GM12865 (cell line): ENCODE data around the gene JOSD2.
"Not testable (repeated sequence)": the region's sequence is repeated elsewhere in the genome, so short reads cannot be mapped to it uniquely, and the experiment has no call there.

ENCODE experiments used
- DNase-seq: peaks from one replicate; pipeline ENCODE4 v3.0.0; 2010; ENCODE audit warnings: low read depth
- H3K4me3 ChIP-seq: 2 replicates; pipeline ENCODE4 v1.5.1; 2011; ENCODE audit warnings: mild to moderate bottlenecking, low read depth, low read length, control low read depth
- TF ChIP-seq, protein P1 (sequence below): IDR thresholded peaks from 2 replicates; pipeline ENCODE4 v1.5.1; 2011; ENCODE audit warnings: low read length, control low read depth, low read depth, inconsistent platforms; ENCODE audit not compliant: insufficient read depth; ENCODE audit errors: missing control alignments

JOSD2 gene

DNA sequence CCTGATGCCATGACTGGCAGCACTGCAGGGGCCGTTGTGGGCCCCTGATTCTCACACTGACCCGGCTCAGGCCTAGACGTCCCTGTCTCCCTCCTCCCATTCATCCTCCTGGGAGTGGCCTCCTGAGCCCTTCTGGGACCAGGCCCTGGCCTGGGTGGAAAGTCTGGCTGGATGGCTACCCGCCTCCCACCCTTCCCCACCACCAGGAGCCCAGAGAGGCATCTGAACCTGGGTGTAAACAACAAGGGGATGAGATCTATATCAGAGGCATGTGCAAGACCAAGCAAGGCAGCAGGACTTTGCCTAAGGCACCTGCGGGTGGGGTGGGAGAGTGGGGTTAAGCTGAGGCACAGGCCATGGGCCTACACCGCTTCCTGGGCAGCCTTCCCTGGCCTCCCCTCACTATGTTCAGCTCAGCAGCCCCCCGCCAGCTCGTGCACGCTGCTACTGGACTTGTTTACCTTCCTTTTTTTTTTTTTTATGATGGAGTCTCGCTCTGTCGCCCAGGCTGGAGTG is 24.7 kb upstream of the JOSD2 start:
- H3K4me3 ChIP-seq = no peak overlapping the region
- TF ChIP-seq, protein P1, sequence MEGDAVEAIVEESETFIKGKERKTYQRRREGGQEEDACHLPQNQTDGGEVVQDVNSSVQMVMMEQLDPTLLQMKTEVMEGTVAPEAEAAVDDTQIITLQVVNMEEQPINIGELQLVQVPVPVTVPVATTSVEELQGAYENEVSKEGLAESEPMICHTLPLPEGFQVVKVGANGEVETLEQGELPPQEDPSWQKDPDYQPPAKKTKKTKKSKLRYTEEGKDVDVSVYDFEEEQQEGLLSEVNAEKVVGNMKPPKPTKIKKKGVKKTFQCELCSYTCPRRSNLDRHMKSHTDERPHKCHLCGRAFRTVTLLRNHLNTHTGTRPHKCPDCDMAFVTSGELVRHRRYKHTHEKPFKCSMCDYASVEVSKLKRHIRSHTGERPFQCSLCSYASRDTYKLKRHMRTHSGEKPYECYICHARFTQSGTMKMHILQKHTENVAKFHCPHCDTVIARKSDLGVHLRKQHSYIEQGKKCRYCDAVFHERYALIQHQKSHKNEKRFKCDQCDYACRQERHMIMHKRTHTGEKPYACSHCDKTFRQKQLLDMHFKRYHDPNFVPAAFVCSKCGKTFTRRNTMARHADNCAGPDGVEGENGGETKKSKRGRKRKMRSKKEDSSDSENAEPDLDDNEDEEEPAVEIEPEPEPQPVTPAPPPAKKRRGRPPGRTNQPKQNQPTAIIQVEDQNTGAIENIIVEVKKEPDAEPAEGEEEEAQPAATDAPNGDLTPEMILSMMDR = no peak
- DNase-seq = no peak

DNA sequence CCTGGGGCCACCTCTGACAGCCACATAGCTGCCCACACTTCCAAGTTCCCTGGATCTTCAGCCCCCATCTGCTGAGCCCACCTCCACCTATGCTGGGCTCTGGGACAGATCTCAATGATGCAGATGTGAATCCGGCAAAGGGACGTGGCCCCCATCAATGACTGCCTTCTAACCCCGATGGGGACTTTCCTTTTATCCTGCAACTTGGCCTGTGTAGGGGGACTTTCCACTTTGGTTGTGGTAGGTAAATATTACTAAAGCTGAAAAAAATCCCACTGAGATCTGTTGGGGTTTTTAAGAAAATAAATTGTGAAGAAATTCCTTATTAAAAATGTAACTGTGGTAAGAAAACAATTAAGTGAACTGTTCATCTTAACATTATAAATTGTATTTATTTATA is 23.5 kb upstream of the JOSD2 start:
- TF ChIP-seq, protein P1 = no peak
- H3K4me3 ChIP-seq = no peak overlapping the region
- peak; percentile 68 for DNase-seq

DNA sequence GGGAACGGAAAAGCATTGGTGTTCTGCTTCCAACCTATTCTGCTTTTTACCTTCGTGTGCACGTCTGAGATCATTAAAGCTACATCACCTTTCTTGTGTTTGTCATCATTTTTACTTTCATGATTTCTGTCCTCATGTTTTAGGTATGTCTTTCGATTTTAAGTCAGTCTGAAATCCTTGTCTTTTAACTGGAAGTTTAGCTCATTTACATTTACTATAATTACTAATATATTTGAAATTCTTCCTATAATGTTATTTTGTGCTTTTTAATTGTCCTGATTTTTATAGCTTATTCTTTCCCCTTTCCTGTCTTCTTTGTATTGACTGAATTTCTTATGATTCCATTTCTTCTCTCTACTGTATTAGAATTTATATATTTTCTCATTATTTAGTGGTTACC is 22.0 kb upstream of the JOSD2 start:
- DNase-seq = no peak
- TF ChIP-seq, protein P1 = no peak
- no peak overlapping the region for H3K4me3 ChIP-seq

DNA sequence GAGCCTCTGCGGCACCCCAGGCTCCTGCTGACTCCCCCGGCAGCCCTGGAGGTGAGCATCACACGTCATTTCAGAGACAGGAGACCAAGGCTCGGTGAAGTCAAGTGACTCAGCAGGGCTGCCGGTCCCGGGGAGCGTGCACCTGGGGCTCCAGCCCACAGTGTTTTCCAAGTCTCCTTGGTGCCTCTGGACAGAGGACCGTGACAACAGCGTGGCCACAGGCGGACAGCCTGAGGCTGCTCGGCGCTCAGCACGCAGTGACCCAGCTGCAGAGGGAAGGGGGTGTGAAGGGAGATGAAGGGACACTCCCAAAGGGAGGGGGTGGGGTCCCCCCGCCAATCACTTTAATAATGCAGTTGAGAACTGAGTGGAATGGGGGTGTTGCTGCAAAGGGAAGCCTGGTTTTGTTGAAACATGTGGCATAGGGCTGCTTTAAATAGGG is 20.2 kb upstream of the JOSD2 start:
- H3K4me3 ChIP-seq = no peak overlapping the region
- TF ChIP-seq, protein P1 = no peak
- no peak for DNase-seq

DNA sequence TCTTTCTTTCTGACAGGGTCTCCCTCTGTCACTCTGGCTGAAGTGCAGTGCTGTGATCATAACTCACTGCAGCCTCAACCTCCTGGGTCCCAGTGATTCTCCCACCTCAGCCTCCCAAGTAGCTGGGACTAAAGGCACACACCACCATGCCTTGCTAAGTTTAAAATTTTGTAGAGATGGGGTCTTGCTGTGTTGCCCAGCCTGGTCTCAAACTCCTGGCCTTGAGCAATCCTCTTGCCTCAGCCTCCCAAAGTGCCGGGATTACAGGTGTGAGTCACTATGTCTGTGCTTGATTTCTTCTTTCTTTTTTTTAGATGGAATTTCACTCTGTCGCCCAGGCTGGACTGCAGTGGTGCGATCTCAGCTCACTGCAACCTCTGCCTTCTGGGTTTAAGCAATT is 17.1 kb upstream of the JOSD2 start:
- DNase-seq, H3K4me3 ChIP-seq: not testable (repeated sequence)

DNA sequence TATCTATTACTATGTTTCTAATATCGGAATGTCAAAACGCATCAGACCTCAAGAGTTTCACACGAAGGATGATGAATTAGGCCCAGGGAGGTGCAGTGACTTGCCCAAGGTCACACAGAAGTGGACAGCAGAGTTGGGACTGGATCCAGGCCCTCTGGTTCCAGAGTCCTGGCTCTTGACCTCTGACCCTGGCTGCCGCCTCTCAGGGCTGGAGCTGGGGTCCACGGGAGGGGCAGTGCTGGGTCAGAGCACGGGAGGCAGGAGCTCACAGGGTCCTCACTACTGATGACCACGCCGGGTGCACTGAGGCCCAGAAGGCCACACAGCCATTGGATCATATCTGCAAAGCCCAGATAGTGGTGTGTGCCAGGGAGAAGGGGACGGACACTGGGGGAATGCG is 11.9 kb upstream of the JOSD2 start:
- TF ChIP-seq, protein P1 = no peak
- no peak for DNase-seq

DNA sequence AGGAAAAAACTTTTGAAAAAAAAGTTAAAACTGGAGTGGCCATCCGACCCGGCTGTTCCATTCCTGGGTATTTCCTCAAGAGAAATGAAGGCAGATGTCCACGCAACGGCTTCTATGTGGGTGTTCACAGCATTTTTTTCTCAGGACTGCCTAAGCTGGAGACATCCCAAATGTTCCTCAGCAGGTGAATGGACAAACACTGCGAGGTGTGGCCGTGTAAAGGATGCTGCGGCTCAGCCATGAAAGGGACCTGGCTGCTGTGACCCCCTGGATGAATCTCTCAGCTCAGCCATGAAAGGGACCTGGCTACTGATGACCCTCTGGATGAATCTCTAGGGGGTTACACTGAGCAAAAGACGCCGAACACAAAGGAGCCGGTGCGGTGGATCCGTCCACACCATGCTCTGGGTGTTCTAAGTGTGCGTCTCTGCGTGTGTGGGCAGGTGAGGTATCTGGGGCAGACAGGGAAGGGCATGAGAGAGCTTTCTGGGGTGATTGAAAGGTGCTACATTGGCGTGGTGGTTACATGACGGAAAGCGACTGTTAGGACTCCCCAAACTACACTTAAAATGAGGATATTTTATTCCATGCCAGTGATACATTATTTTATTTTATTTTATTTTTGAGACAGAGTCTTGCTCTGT is 10.0 kb upstream of the JOSD2 start:
- TF ChIP-seq, protein P1 = no peak
- no peak overlapping the region for H3K4me3 ChIP-seq
- DNase-seq = no peak

More for the DNA sequence above, 11.9 kb upstream of the JOSD2 start:
- H3K4me3 ChIP-seq = no peak overlapping the region
